Esophagus squamous epithelium (tissue), 4 donors: ENCODE measurements around the gene MEIKIN.

Experiments used
- POLR2A ChIP-seq, 4 donors: fragments of 450-650 bp; IDR thresholded peaks; one replicate each; pipeline ENCODE4 v1.6.1; 2017; ENCODE audit warnings: antibody characterized with exemption in 4 of 4, mild to moderate bottlenecking in 4 of 4, moderate library complexity in 3 of 4
- TF ChIP-seq, protein P1 (sequence below), 6 experiments: fragments of 450-650 bp in 4 of 6; fragments of 200-600 bp in 2 of 6; sonication (generic) in 2 of 6; IDR thresholded peaks; one replicate each; pipeline ENCODE4 v1.5.1; 2016 to 2019; ENCODE audit warnings: antibody characterized with exemption in 6 of 6, mild to moderate bottlenecking in 4 of 6, moderate library complexity in 4 of 6

GRCh38 chr5:131771692-131772091 lies 173.8 kb downstream of the MEIKIN start:
- TF ChIP-seq, protein P1, sequence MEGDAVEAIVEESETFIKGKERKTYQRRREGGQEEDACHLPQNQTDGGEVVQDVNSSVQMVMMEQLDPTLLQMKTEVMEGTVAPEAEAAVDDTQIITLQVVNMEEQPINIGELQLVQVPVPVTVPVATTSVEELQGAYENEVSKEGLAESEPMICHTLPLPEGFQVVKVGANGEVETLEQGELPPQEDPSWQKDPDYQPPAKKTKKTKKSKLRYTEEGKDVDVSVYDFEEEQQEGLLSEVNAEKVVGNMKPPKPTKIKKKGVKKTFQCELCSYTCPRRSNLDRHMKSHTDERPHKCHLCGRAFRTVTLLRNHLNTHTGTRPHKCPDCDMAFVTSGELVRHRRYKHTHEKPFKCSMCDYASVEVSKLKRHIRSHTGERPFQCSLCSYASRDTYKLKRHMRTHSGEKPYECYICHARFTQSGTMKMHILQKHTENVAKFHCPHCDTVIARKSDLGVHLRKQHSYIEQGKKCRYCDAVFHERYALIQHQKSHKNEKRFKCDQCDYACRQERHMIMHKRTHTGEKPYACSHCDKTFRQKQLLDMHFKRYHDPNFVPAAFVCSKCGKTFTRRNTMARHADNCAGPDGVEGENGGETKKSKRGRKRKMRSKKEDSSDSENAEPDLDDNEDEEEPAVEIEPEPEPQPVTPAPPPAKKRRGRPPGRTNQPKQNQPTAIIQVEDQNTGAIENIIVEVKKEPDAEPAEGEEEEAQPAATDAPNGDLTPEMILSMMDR (IDR thresholded peaks at IDR 0.05): no peak
- TF ChIP-seq POLR2A (IDR thresholded peaks at IDR 0.05): no peak
